K562 (cell line): ENCODE data around the gene MED14. TPM values are rescaled to one million over a fixed set of nuclear protein-coding genes. Genes with fewer than 3 reads are reported as not detected.

Experiments used
- ATAC-seq: fragments of 200-7000 bp; cut with Tn5 transposase; 3 replicates; pipeline ENCODE4 v1.9.1; 2020; ENCODE audit warnings: moderate library complexity
- BruUV-seq: library from RNA; stranded (reverse); fragments of 400-500 nt; replicated peaks from 2 replicates; lab custom pipeline; 2021; lab: Mats Ljungman, UMichigan
- CTCF ChIA-PET: fragments of 300-600 bp; formaldehyde crosslinking; extraction: SDS; loops from one replicate; lab custom pipeline; 2021; ENCODE audit warnings: low intra/inter-chr PET ratio; lab: Yijun Ruan, JAX
- POLR2A ChIA-PET: fragments of 300-600, 350-650 bp; sonication (Branson Sonifier 250); formaldehyde crosslinking; extraction: SDS; loops from one replicate; lab custom pipeline; 2021; ENCODE audit warnings: antibody characterized with exemption, inconsistent platforms; lab: Yijun Ruan, JAX
- DNase-seq, 4 experiments: peaks; one replicate each; pipeline versions ENCODE4 v3.0.0 to v3.0.0-alpha.2; 2011 to 2018; ENCODE audit warnings: low spot score in 3 of 4, mixed read lengths in 3 of 4; ENCODE audit errors: extremely low read depth in 1 of 4
- FAIRE-seq: peaks from 2 replicates; lab custom pipeline; 2011; peaks lifted over from hg19 to GRCh38; lab: Jason Lieb, UNC
- H2AFZ ChIP-seq: 2 replicates; pipeline ENCODE4 v1.6.0; 2011; ENCODE audit warnings: low read depth, low read length, control low read depth, inconsistent platforms
- H3K27ac ChIP-seq: fragments of 200-600 bp; 3 replicates; pipeline ENCODE4 v1.8.0; 2011; ENCODE audit warnings: low read depth, mild to moderate bottlenecking, control low read depth, inconsistent platforms, low read length, moderate library complexity, mixed read lengths; ENCODE audit errors: extremely low read depth
- H3K27me3 ChIP-seq, 2 experiments: fragments of 300-600 bp in 1 of 2; 2 replicates in 1 of 2; 3 replicates in 1 of 2; pipeline versions ENCODE4 v1.6.0 to v1.8.0; 2011; ENCODE audit warnings: inconsistent platforms in 2 of 2, low read length in 2 of 2, mild to moderate bottlenecking in 1 of 2, mixed read lengths in 1 of 2, moderate library complexity in 1 of 2; ENCODE audit not compliant: control insufficient read depth in 2 of 2, insufficient read depth in 2 of 2
- H3K36me3 ChIP-seq: fragments of 300-600 bp; 3 replicates; pipeline ENCODE4 v1.8.0; 2011; ENCODE audit warnings: mild to moderate bottlenecking, low read length, inconsistent platforms; ENCODE audit not compliant: control insufficient read depth, insufficient read depth
- H3K4me1 ChIP-seq, 2 experiments: fragments of 200-600 bp in 1 of 2; replicated peaks in 1 of 2; 2 replicates in 1 of 2; 3 replicates in 1 of 2; pipeline versions ENCODE4 v1.5.1 to v1.8.0; 2011; ENCODE audit warnings: inconsistent platforms in 2 of 2, low read length in 2 of 2, mild to moderate bottlenecking in 1 of 2, mixed read lengths in 1 of 2, moderate library complexity in 1 of 2; ENCODE audit not compliant: control insufficient read depth in 2 of 2, insufficient read depth in 2 of 2
- H3K4me2 ChIP-seq: 2 replicates; pipeline ENCODE4 v1.6.1; 2011; ENCODE audit warnings: low read length, control low read depth, inconsistent platforms, mixed read lengths; ENCODE audit not compliant: insufficient read depth
- H3K4me3 ChIP-seq: fragments of 200-600 bp; sonication (generic), shearing (Covaris generic); 2 replicates; pipeline ENCODE4 v1.5.1; 2016; ENCODE audit warnings: control low read depth, inconsistent platforms
- H3K79me2 ChIP-seq: fragments of 200-600 bp; 3 replicates; pipeline ENCODE4 v1.8.0; 2011; ENCODE audit warnings: low read length, inconsistent platforms; ENCODE audit not compliant: control insufficient read depth, insufficient read depth
- H3K9ac ChIP-seq, 2 experiments: 2 replicates each; pipeline versions ENCODE4 v1.6.0 to v1.6.1; 2011; ENCODE audit warnings: low read depth in 2 of 2, low read length in 2 of 2, control low read depth in 1 of 2, inconsistent platforms in 1 of 2, mild to moderate bottlenecking in 1 of 2, mixed read lengths in 1 of 2; ENCODE audit not compliant: insufficient read depth in 1 of 2
- H3K9me1 ChIP-seq: one replicate; pipeline ENCODE4 v1.6.0; 2011; ENCODE audit warnings: inconsistent platforms, mild to moderate bottlenecking, low read length, moderate library complexity; ENCODE audit not compliant: control insufficient read depth, insufficient read depth
- H3K9me3 ChIP-seq: replicated peaks from 2 replicates; pipeline ENCODE4 v1.5.1; 2011; ENCODE audit warnings: low read depth, low read length, inconsistent platforms; ENCODE audit not compliant: control insufficient read depth, insufficient read depth
- H4K20me1 ChIP-seq: replicated peaks from 2 replicates; pipeline ENCODE4 v1.6.1; 2011; ENCODE audit warnings: low read length, inconsistent platforms, mixed read lengths; ENCODE audit not compliant: control insufficient read depth, insufficient read depth
- ATF7 ChIP-seq: fragments of 450-650 bp; IDR thresholded peaks from 2 replicates; pipeline ENCODE4 v1.7.1; 2014; ENCODE audit warnings: mild to moderate bottlenecking, moderate library complexity
- CTBP1 ChIP-seq: fragments of 450-650 bp; IDR thresholded peaks from 2 replicates; pipeline ENCODE4 v1.6.1; 2016; ENCODE audit warnings: borderline replicate concordance
- CTCFL ChIP-seq: IDR thresholded peaks from 2 replicates; pipeline ENCODE4 v1.6.1; 2011; ENCODE audit warnings: borderline replicate concordance, low read depth, mild to moderate bottlenecking, moderate library complexity, low read length; ENCODE audit not compliant: insufficient read depth, poor library complexity, severe bottlenecking
- FOXO4 ChIP-seq: fragments of 450-650 bp; formaldehyde crosslinking; IDR thresholded peaks from 2 replicates; pipeline ENCODE4 v1.4.0; 2020; ENCODE audit warnings: mild to moderate bottlenecking, moderate library complexity
- GABPA ChIP-seq: fragments of 200-800 bp; sonication (Bioruptor generic); conservative IDR thresholded peaks from 2 replicates; pipeline ENCODE4 v1.6.1; 2016; ENCODE audit warnings: low read depth, missing genetic modification characterization, missing compliant biosample characterization
- KLF10 ChIP-seq: fragments of 250-450 bp; sonication (Bioruptor Pico); IDR thresholded peaks from 2 replicates; pipeline ENCODE4 v1.6.1; 2021; ENCODE audit warnings: matching md5 sums
- MYC ChIP-seq, 2 experiments: fragments of 250-450 bp in 1 of 2; sonication (Bioruptor Pico) in 1 of 2; IDR thresholded peaks; 2 replicates each; pipeline versions ENCODE4 v1.5.1 to v1.6.1; 2012 to 2021; ENCODE audit warnings: low read depth in 2 of 2, borderline replicate concordance in 1 of 2, improper control_type of control experiment in 1 of 2, low read length in 1 of 2, mild to moderate bottlenecking in 1 of 2, moderate library complexity in 1 of 2
- NFIC ChIP-seq: fragments of 450-650 bp; IDR thresholded peaks from 2 replicates; pipeline ENCODE4 v1.6.1; 2017; ENCODE audit warnings: mild to moderate bottlenecking, inconsistent platforms
- NR2F6 ChIP-seq: fragments of 450-650 bp; formaldehyde crosslinking; IDR thresholded peaks from 2 replicates; pipeline ENCODE4 v1.4.0; 2020; ENCODE audit warnings: mild to moderate bottlenecking
- POLR2A ChIP-seq: fragments of 450-650 bp; conservative IDR thresholded peaks from 2 replicates; pipeline ENCODE4 v1.6.1; 2016
- POLR2AphosphoS5 ChIP-seq: IDR thresholded peaks from 2 replicates; pipeline ENCODE4 v1.6.1; 2011; ENCODE audit warnings: mild to moderate bottlenecking, low read depth, low read length, moderate library complexity; ENCODE audit not compliant: control insufficient read depth, insufficient read depth
- SMAD2 ChIP-seq: fragments of 150-350 bp; IDR thresholded peaks from 2 replicates; pipeline ENCODE4 v1.6.1; 2014; ENCODE audit warnings: low read depth, mild to moderate bottlenecking, low read length
- SOX6 ChIP-seq: fragments of 450-650 bp; IDR thresholded peaks from 2 replicates; pipeline ENCODE4 v1.6.1; 2014; ENCODE audit warnings: mild to moderate bottlenecking
- TFAM ChIP-seq: fragments of 250-450 bp; sonication (Bioruptor Pico); conservative IDR thresholded peaks from 2 replicates; pipeline ENCODE4 v1.5.0; 2021; ENCODE audit warnings: mild to moderate bottlenecking, moderate library complexity
- ZBED1 ChIP-seq: IDR thresholded peaks from 2 replicates; pipeline ENCODE4 v1.6.1; 2014
- ZSCAN32 ChIP-seq: fragments of 450-650 bp; formaldehyde crosslinking; IDR thresholded peaks from 2 replicates; pipeline ENCODE4 v1.4.0; 2020; ENCODE audit warnings: mild to moderate bottlenecking, moderate library complexity
- WGBS: fragments of 100-300 bp; shearing (Covaris generic); methylation state at CpG from one replicate; pipeline ENCODE4 v1.1.6; 2016; ENCODE audit warnings: low coverage, mixed read lengths; ENCODE audit not compliant: insufficient coverage; ENCODE audit errors: missing lambda C conversion rate; 5-methylcytosine and 5-hydroxymethylcytosine counted together
- in situ Hi-C: fragments of 300-500 bp; cut with MboI; formaldehyde crosslinking; loops from 4 replicates; pipeline ENCODE4 v1.15.0; 2018; ENCODE audit warnings: inconsistent platforms, mixed read lengths
- intact Hi-C: fragments of 100-400 bp; cut with micrococcal nuclease; formaldehyde crosslinking; loops from 2 replicates; pipeline ENCODE4 v1.14.2; 2022
- polyA plus RNA-seq, 8 experiments: library from polyadenylated mRNA; depleted of rRNA in 4 of 8; stranded (reverse) in 5 of 8; unstranded in 3 of 8; fragments of >200 nt; fragmentation: Nextera tagmentation in 2 of 8; fragmentation: Illumina TruSeq in 1 of 8; extraction: Ambion mirVana in 2 of 8; extraction: Trizol in 1 of 8; gene quantifications; 2 replicates each; pipeline versions ENCODE4 v1.2.1 to v1.2.3, GENCODE V29; 2011 to 2014; ENCODE audit warnings: inconsistent platforms in 1 of 8, missing spikeins in 1 of 8
- total RNA-seq, 7 experiments: library from RNA; depleted of rRNA in 6 of 7; stranded (reverse); fragments of >200 nt in 6 of 7; fragmentation: Illumina TruSeq in 2 of 7; extraction: Trizol in 2 of 7; gene quantifications; 2 replicates each; pipeline versions ENCODE4 v1.2.1 to v1.2.3, GENCODE V29; 2011 to 2021; ENCODE audit warnings: low replicate concordance in 1 of 7
- TF ChIP-seq, protein P1 (sequence below): sonication (generic); formaldehyde crosslinking; IDR thresholded peaks from 2 replicates; pipeline ENCODE4 v1.8.0; 2022; ENCODE audit warnings: missing genetic modification reagents, mild to moderate bottlenecking, moderate library complexity, borderline replicate concordance

The MED14 gene
- total and polyA plus RNA-seq, 9 of the 15 experiments (the other 6 are each of a cell fraction or from before 2014, with no cell fraction given): 9.2 to 35.3 (median 18.7) TPM

DNA sequence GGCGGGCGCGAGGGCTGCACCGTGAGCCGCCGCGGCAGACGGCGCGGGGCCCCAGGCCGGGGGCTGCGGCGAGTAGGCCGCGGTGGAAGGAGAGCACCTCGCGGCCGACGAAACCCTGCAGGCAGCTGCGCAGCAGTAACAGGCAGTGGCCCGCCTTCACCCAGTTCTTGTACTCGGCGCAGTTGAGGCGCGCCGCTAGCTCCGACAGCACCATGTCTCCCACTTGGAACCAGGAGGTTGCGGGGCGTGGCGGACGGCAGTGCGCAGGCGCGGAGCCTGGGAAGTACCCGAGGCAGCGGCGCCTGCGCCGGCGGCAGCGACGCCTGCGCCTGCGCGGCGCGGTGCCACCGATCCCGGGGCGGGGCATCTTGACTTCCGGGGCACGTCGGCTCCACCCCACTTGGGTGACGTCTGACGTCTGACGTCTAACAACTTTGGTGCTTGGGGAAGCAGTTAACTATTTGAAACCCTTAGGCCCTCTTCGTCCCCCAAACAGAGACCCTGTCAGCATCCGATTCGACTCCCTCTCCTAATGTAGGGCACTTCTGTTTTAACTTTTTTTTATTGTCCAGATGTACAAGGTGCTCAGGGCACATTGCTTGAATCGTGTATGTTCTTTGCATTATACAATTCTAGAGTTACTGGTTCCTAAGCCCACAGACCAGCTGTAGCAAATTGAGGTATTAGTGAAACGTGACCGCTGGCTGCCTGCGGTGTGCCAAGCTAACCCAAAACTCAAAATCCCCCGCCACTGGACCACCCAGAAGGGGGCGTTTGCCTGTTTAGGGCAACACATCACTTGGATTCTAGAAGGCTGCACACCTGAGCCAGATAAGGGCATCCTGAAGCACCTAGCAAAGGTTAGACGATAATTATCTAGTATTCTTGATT, 87.8 kb downstream of the MED14 start, which contains the start of gene CXorf38:
TSS of gene CXorf38 (minus strand) at position 255 of the 891 bp plus-strand sequence. CDS start at position 214, 41 bp downstream.
- POLR2A ChIA-PET: interaction anchor here (1.2 to 3.2 kb wide), 2 partner anchors 14 to 103 kb away, joined by 3 to 7 read pairs; no protein-coding TSS in a partner anchor
- WGBS: 5% methylated on average over 44 of the region's 66 CpGs
- no TSS peak for BruUV-seq
- Histone ChIP-seq H3K4me2 (peak within 1 kb of the TSS; percentile 84), H3K9me1 (no peaks in the 10 kb centered on the region), H3K4me1 (peaks cover 8 to 10% of the 10 kb centered on the region in 2 experiments; a peak in 4 of 5 replicates), H2AFZ (peak within 1 kb of the TSS; percentile 88), H3K27me3 (no peaks in the 10 kb centered on the region), H3K27ac (peak within 1 kb of the TSS; percentile 70), H3K9me3 (no peaks in the 10 kb centered on the region), H3K36me3 (peaks cover 13% of the 10 kb centered on the region; the same call in 2 of the 3 replicates), H3K9ac (peak within 1 kb of the TSS; percentile 60 to 92), H4K20me1 (peaks cover 8% of the 10 kb centered on the region; the same call in 1 of the 2 replicates), H3K79me2 (peaks cover 30% of the 10 kb centered on the region), H3K4me3 (peak within 1 kb of the TSS; percentile 76)
- intact Hi-C loops (loop anchor here (1.0 to 10.0 kb wide), 2 partner anchors 63 to 103 kb away; partner anchors contain the start of gene ATP6AP2), in situ Hi-C loops (no loop called here)
- ATAC-seq: peak; percentile 94
- CTCF ChIA-PET: interaction anchor here (0.6 kb wide), 1 partner anchor 1169 kb away, joined by 3 read pairs; no protein-coding TSS in a partner anchor
- peak; percentile 91 for FAIRE-seq
- DNase-seq: peak; percentile 93 to 96 (median 94)
- TF ChIP-seq ZSCAN32 (CRISPR knock-in tag) (no peak), POLR2AphosphoS5 (peak; percentile 24; the same call in 1 of the 2 replicates), MYC (IDR thresholded peaks at IDR 0.05; ENCODE audit: low read depth, low read length) (no peak), MYC (CRISPR knock-in tag; IDR thresholded peaks at IDR 0.05; ENCODE audit: borderline replicate concordance, low read depth) (no peak), NR2F6 (CRISPR knock-in tag) (no peak), GABPA (tag) (peak; percentile 63), ZBED1 (no peak), POLR2A (0 out of 2 replicates have a peak, but pooled peaks have one; percentile 59), FOXO4 (CRISPR knock-in tag) (no peak), CTBP1 (no peak), NFIC (peak; percentile 65), KLF10 (CRISPR knock-in tag) (no peak), SMAD2 (no peak), SOX6 (no peak), ATF7 (peak; percentile 92), TFAM (CRISPR knock-in tag) (no peak), CTCFL (peak; percentile 45)
- TF ChIP-seq, protein P1, sequence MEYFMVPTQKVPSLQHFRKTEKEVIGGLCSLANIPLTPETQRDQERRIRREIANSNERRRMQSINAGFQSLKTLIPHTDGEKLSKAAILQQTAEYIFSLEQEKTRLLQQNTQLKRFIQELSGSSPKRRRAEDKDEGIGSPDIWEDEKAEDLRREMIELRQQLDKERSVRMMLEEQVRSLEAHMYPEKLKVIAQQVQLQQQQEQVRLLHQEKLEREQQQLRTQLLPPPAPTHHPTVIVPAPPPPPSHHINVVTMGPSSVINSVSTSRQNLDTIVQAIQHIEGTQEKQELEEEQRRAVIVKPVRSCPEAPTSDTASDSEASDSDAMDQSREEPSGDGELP: no peak
